Sigmoid colon (tissue), 4 donors: ENCODE results near the gene CLDN25.

Experiments used
- CTCF ChIP-seq, 4 experiments: fragments of 450-650 bp in 3 of 4; fragments of 200-600 bp in 1 of 4; IDR thresholded peaks; one replicate each; pipeline ENCODE4 v1.5.1; 2016 to 2019; ENCODE audit warnings: antibody characterized with exemption in 4 of 4, mild to moderate bottlenecking in 3 of 4, moderate library complexity in 2 of 4
- POLR2A ChIP-seq, 2 donors: fragments of 450-650 bp; IDR thresholded peaks; one replicate each; pipeline ENCODE4 v1.6.1; 2016; ENCODE audit warnings: antibody characterized with exemption in 2 of 2, mild to moderate bottlenecking in 2 of 2, moderate library complexity in 2 of 2
- POLR2AphosphoS5 ChIP-seq, 4 donors: sonication (generic); formaldehyde crosslinking; IDR thresholded peaks; one replicate each; pipeline ENCODE4 v1.6.1; 2017; ENCODE audit warnings: antibody characterized with exemption in 4 of 4

DNA sequence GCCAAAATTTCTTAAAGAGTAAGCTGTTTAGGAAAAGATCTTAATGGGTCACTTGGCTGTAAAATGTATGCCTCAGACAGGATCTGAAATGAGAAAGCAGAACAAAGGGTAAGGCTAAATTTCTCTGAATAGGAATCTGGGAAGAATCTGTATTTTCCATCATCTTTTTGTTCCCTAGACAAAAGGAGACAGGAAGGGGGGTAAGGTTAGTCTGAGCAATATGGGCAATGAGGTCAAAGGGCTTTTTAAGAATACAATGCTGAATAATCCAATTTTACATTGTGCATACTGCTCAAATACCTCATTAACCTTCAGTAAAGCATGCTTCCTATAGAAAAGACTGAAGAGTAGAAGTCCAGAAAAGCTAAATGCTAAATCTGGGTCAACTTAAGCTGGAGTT is 34.6 kb downstream of the CLDN25 start:
- TF ChIP-seq POLR2AphosphoS5 (IDR thresholded peaks at IDR 0.05) (no peak), CTCF (IDR thresholded peaks at IDR 0.05) (no peak), POLR2A (IDR thresholded peaks at IDR 0.05) (no peak)
